GM12865 (cell line): Measurements from ENCODE around the gene CUL2.

Source experiments
- DNase-seq: peaks from one replicate; pipeline ENCODE4 v3.0.0; 2010; ENCODE audit warnings: low read depth
- H3K4me3 ChIP-seq: 2 replicates; pipeline ENCODE4 v1.5.1; 2011; ENCODE audit warnings: mild to moderate bottlenecking, low read depth, low read length, control low read depth
- CTCF ChIP-seq: IDR thresholded peaks from 2 replicates; pipeline ENCODE4 v1.5.1; 2011; ENCODE audit warnings: low read length, control low read depth, low read depth, inconsistent platforms; ENCODE audit not compliant: insufficient read depth; ENCODE audit errors: missing control alignments

CUL2 gene

GRCh38 chr10:35035606-35036005 is 54.5 kb downstream of the CUL2 start:
- no peak overlapping the region for H3K4me3 ChIP-seq
- no peak for DNase-seq
- TF ChIP-seq CTCF: no peak

GRCh38 chr10:35027567-35027966 is 62.6 kb downstream of the CUL2 start:
- no peak for DNase-seq

GRCh38 chr10:35025916-35026315 is 64.2 kb downstream of the CUL2 start:
- DNase-seq: no peak
- no peak overlapping the region for H3K4me3 ChIP-seq
- TF ChIP-seq CTCF: no peak

More at GRCh38 chr10:35027567-35027966, 62.6 kb downstream of the CUL2 start:
- TF ChIP-seq CTCF: no peak
- H3K4me3 ChIP-seq: no peak overlapping the region

GRCh38 chr10:35020481-35020880 is 69.7 kb downstream of the CUL2 start:
- TF ChIP-seq CTCF: no peak
- DNase-seq: no peak
- H3K4me3 ChIP-seq: no peak overlapping the region

- no peak overlapping the region for H3K4me3 ChIP-seq
- DNase-seq: no peak
- no peak for TF ChIP-seq CTCF
Measured at GRCh38 chr10:35019041-35020024, 70.8 kb downstream of the CUL2 start.

- H3K4me3 ChIP-seq: no peak overlapping the region
- DNase-seq: no peak
- TF ChIP-seq CTCF: no peak
Measured at GRCh38 chr10:35017608-35018007, 72.5 kb downstream of the CUL2 start.
